SK-N-SH (cell line): Measurements from ENCODE around the gene NXF2B. TPM values are rescaled to one million over a fixed set of nuclear protein-coding genes. Genes with fewer than 3 reads are reported as not detected.
"Not testable (repeated sequence)": the region's sequence is repeated elsewhere in the genome, so short reads cannot be mapped to it uniquely, and the experiment has no call there.

Experiments used
- CTCF ChIA-PET: fragments of 300-600, 350-600 bp; formaldehyde crosslinking; extraction: SDS; loops from one replicate; lab custom pipeline; 2021; lab: Yijun Ruan, JAX
- POLR2A ChIA-PET: fragments of 350-600 bp; sonication (Branson Sonifier 250); formaldehyde crosslinking; extraction: SDS; loops from one replicate; lab custom pipeline; 2020; ENCODE audit warnings: antibody characterized with exemption, inconsistent platforms; lab: Yijun Ruan, JAX
- DNase-seq: peaks from one replicate; pipeline ENCODE4 v3.0.0; 2012
- H2AFZ ChIP-seq: fragments of 200-600 bp; sonication (generic); 2 replicates; pipeline ENCODE4 v1.8.1; 2016; ENCODE audit warnings: antibody characterized with exemption, mild to moderate bottlenecking, low read depth
- H3F3A ChIP-seq: fragments of 200-600 bp; sonication (generic); replicated peaks from 2 replicates; pipeline ENCODE3; 2016; ENCODE audit warnings: antibody characterized with exemption, mild to moderate bottlenecking; ENCODE audit not compliant: insufficient read depth
- H3K27ac ChIP-seq, 2 experiments: fragments of 200-500 bp in 1 of 2; fragments of 200-600 bp in 1 of 2; sonication (Bioruptor generic) in 1 of 2; sonication (generic), shearing (Covaris generic) in 1 of 2; 2 replicates each; pipeline versions ENCODE4 v1.5.1 to v1.6.1; 2014 to 2016; ENCODE audit warnings: low read depth in 2 of 2, inconsistent platforms in 1 of 2, low read length in 1 of 2, mild to moderate bottlenecking in 1 of 2, mixed read lengths in 1 of 2
- H3K27me3 ChIP-seq: fragments of 200-600 bp; sonication (generic), shearing (Covaris generic); 2 replicates; pipeline ENCODE4 v1.6.1; 2016; ENCODE audit warnings: mixed run types; ENCODE audit not compliant: insufficient read depth
- H3K36me3 ChIP-seq, 2 experiments: fragments of 200-500 bp in 1 of 2; fragments of 200-600 bp in 1 of 2; sonication (Bioruptor generic) in 1 of 2; sonication (generic) in 1 of 2; replicated peaks in 1 of 2; 2 replicates each; pipeline versions ENCODE3 to v1.5.1; 2014 to 2016; ENCODE audit warnings: low read length in 1 of 2, mild to moderate bottlenecking in 1 of 2; ENCODE audit not compliant: insufficient read depth in 2 of 2, control insufficient read depth in 1 of 2
- H3K4me1 ChIP-seq, 2 experiments: fragments of 200-500 bp in 1 of 2; fragments of 200-600 bp in 1 of 2; sonication (Bioruptor generic) in 1 of 2; sonication (generic), shearing (Covaris generic) in 1 of 2; 2 replicates each; pipeline versions ENCODE4 v1.5.1 to v1.6.1; 2014 to 2016; ENCODE audit warnings: low read depth in 1 of 2, low read length in 1 of 2, mixed run types in 1 of 2; ENCODE audit not compliant: insufficient read depth in 2 of 2, control insufficient read depth in 1 of 2
- H3K4me2 ChIP-seq: fragments of 200-600 bp; sonication (generic), shearing (Covaris generic); 2 replicates; pipeline ENCODE4 v1.6.1; 2017; ENCODE audit warnings: mixed run types
- H3K4me3 ChIP-seq, 2 experiments: fragments of 200-500 bp in 1 of 2; fragments of 200-600 bp in 1 of 2; sonication (Bioruptor generic) in 1 of 2; sonication (generic), shearing (Covaris generic) in 1 of 2; 2 replicates each; pipeline versions ENCODE4 v1.5.1 to v1.8.1; 2014 to 2016; ENCODE audit warnings: low read depth in 2 of 2, inconsistent platforms in 1 of 2, low read length in 1 of 2, mild to moderate bottlenecking in 1 of 2, mixed read lengths in 1 of 2, moderate library complexity in 1 of 2
- H3K79me2 ChIP-seq: fragments of 200-600 bp; sonication (generic); 2 replicates; pipeline ENCODE4 v1.8.1; 2017; ENCODE audit warnings: mild to moderate bottlenecking; ENCODE audit not compliant: insufficient read depth
- H3K9ac ChIP-seq: fragments of 200-600 bp; sonication (generic); 2 replicates; pipeline ENCODE4 v1.6.1; 2017; ENCODE audit warnings: mixed run types
- H3K9me2 ChIP-seq: fragments of 200-600 bp; sonication (generic); 2 replicates; pipeline ENCODE4 v1.6.1; 2017; ENCODE audit warnings: mixed run types
- H3K9me3 ChIP-seq: fragments of 200-600 bp; sonication (generic); 2 replicates; pipeline ENCODE4 v1.6.1; 2017; ENCODE audit warnings: mixed run types, mild to moderate bottlenecking, moderate library complexity
- H4K20me1 ChIP-seq: fragments of 200-600 bp; sonication (generic); 2 replicates; pipeline ENCODE4 v1.6.1; 2017; ENCODE audit warnings: mild to moderate bottlenecking, mixed run types; ENCODE audit not compliant: insufficient read depth
- WGBS: methylation state at CpG from one replicate; pipeline ENCODE4 v1.1.6; 2017; ENCODE audit warnings: low lambda C conversion rate; 5-methylcytosine and 5-hydroxymethylcytosine counted together
- polyA plus RNA-seq, 3 experiments: library from polyadenylated mRNA; depleted of rRNA; stranded (reverse); fragments of >200 nt; gene quantifications; 2 replicates each; pipeline ENCODE4 v1.2.3, GENCODE V29; 2012

Gene NXF2B
- polyA plus RNA-seq (2012; rRNA removed), result not detected in 2 replicates
- not detected in 2 replicates for polyA plus RNA-seq (2012; cell fraction: cytosol; rRNA removed)
- polyA plus RNA-seq (2012; cell fraction: nucleus; rRNA removed), result not detected in 2 replicates

GRCh38 chrX:102439908-102440307 lies at the start of gene NXF2B:
TSS of gene NXF2B (minus strand) at chrX:102440008. CDS start at chrX:102380036, 59,972 bp downstream.
- H3K79me2 ChIP-seq, H3K9ac ChIP-seq, H3K27ac ChIP-seq, H3K36me3 ChIP-seq, H3K27me3 ChIP-seq, CTCF ChIA-PET, H4K20me1 ChIP-seq, H3K9me2 ChIP-seq, H3K4me2 ChIP-seq, DNase-seq, H3K9me3 ChIP-seq, H3K4me1 ChIP-seq, POLR2A ChIA-PET, H2AFZ ChIP-seq, H3K4me3 ChIP-seq, H3F3A ChIP-seq: not testable (repeated sequence)
- no CpG with 5 or more reads among the region's 11 CpGs for WGBS

- H3K4me2 ChIP-seq, H3K27me3 ChIP-seq, H3K27ac ChIP-seq, CTCF ChIA-PET, H4K20me1 ChIP-seq, H3K4me1 ChIP-seq, H3K9ac ChIP-seq, POLR2A ChIA-PET, H3K9me2 ChIP-seq, H3K79me2 ChIP-seq, H3F3A ChIP-seq, DNase-seq, H2AFZ ChIP-seq, H3K36me3 ChIP-seq, H3K4me3 ChIP-seq, H3K9me3 ChIP-seq: not testable (repeated sequence)
- 20% methylated on average over 2 of the region's 5 CpGs for WGBS
Observed at GRCh38 chrX:102478765-102479164, 39.0 kb upstream of the NXF2B start.

DNA sequence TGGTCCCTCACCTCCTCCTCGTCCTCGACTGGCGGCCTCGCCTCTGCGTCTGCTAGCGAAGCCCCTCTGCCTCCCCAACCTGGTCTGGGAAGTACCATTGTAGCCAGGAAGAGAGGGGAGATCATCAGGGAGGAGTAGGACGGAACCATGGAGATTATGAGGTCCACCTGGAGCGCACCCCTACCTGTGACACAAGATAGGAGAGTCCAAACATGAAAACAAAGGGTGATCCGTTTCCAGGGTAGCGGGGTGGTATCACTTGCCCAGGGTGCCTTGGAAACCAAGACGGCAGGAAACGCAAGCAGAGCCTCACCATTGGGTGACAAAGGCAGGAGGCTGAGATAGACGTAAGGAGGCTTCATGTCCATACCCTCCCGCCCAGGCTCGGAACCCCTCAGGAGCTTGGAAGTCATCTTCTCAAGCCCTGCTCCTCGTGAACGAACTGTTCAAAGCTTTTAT lies 32.0 kb upstream of the NXF2B start, which contains the start of gene TCP11X2:
TCP11X2 (minus strand) TSS at position 51 of the 459 bp plus-strand sequence.
- H2AFZ ChIP-seq, H3K4me2 ChIP-seq, H3K4me3 ChIP-seq, H3K36me3 ChIP-seq, H3K79me2 ChIP-seq, H3K27ac ChIP-seq, H3K4me1 ChIP-seq, CTCF ChIA-PET, H3K9me2 ChIP-seq, POLR2A ChIA-PET, H3K9me3 ChIP-seq, H4K20me1 ChIP-seq, DNase-seq, H3F3A ChIP-seq, H3K27me3 ChIP-seq, H3K9ac ChIP-seq: not testable (repeated sequence)
- 26% methylated on average over 7 of the region's 17 CpGs for WGBS

DNA sequence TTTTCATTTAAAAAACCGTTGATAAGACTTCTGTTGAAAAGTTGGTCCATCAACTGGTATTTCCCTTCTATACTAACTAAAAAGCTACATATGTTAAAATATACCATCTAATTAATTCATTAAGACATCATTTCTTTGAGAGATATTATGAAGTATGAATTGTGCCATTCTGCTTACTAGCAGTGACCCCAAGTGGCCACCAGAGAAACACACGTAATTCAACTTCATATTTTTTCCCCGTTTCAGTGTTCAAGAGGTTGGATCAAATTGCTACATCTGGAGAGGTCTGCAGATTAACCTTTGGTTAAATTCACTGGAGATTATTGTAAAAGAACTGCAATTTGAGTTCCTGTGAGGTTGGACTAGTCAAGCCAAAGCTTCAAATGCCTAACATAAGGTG lies 30.4 kb upstream of the NXF2B start:
- H3F3A ChIP-seq, H3K9ac ChIP-seq, H3K36me3 ChIP-seq, H2AFZ ChIP-seq, H3K9me3 ChIP-seq, H3K4me3 ChIP-seq, H3K4me2 ChIP-seq, H3K79me2 ChIP-seq, H3K4me1 ChIP-seq, DNase-seq, CTCF ChIA-PET, POLR2A ChIA-PET, H4K20me1 ChIP-seq, H3K27me3 ChIP-seq, H3K9me2 ChIP-seq, H3K27ac ChIP-seq: not testable (repeated sequence)
- no CpG with 5 or more reads among the region's 3 CpGs for WGBS

GRCh38 chrX:102458615-102459014 lies 18.8 kb upstream of the NXF2B start:
- H3K79me2 ChIP-seq, H3K4me3 ChIP-seq, H3K4me2 ChIP-seq, H3K27ac ChIP-seq, H3K9ac ChIP-seq, H3K4me1 ChIP-seq, H3F3A ChIP-seq, POLR2A ChIA-PET, DNase-seq, H3K36me3 ChIP-seq, H4K20me1 ChIP-seq, H2AFZ ChIP-seq, H3K9me2 ChIP-seq, H3K27me3 ChIP-seq, CTCF ChIA-PET, H3K9me3 ChIP-seq: not testable (repeated sequence)
- no CpG with 5 or more reads among the region's 4 CpGs for WGBS

GRCh38 chrX:102414493-102414892 lies 25.3 kb downstream of the NXF2B start:
- H4K20me1 ChIP-seq, H3K27ac ChIP-seq, H3K9ac ChIP-seq, CTCF ChIA-PET, DNase-seq, H3K79me2 ChIP-seq, H3K27me3 ChIP-seq, POLR2A ChIA-PET, H3K9me3 ChIP-seq, H2AFZ ChIP-seq, H3K4me3 ChIP-seq, H3K4me2 ChIP-seq, H3K36me3 ChIP-seq, H3K9me2 ChIP-seq, H3F3A ChIP-seq, H3K4me1 ChIP-seq: not testable (repeated sequence)
- no CpG with 5 or more reads among the region's 4 CpGs for WGBS
